Measurements from ENCODE around the gene NLN.
"Not testable (repeated sequence)": the region's sequence is repeated elsewhere in the genome, so short reads cannot be mapped to it uniquely, and the experiment has no call there.

NLN gene

DNA sequence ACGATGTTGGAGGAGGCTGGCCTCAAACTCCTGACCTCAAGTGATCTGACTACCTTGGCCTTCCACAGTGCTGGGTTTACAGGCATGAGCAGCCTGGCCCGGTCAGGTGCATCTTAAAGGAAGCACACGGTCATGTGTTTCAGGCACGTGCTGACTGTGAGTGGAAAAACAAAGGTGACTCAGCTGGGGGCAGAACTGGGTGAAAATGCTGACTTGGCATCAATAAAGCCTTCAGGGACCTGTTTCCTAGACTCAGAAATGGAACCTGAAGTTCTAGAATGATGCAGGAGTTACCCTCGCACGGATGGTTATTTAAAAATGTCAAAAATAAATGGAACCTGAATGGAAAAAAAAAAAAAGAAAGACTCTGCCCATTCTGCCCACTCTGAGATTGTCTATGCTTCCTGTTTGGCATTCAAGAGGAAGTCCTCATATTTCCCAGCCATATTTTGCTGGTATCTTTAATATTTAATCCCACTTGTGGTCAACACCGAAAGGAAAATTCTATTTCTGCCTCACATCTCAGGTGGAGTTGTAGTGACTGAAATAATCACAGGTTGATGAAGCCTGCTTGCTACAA is 12.3 kb downstream of the NLN start:
- DNase-seq: not testable (repeated sequence)

- DNase-seq: no peak
These were observed 12.9 kb downstream of the NLN start for GRCh38 chr5:65734921-65735320.

DNA sequence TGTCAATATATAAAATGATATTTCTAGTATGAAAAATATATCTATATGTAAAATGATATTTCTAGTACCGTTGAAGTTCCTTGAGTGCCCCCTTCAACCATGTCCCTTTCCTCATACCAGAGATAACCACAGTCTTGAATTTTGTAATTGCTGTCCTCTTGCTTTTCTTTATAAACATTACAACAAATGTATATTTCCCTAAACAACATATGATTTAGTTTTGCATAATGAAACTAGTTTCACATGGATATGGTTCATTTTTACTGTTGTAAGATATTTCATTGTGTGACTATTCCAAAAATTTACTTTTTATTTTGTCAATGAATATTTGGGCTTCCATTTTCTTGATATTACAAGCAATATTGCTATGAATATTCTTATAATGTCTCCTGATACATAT is 14.0 kb downstream of the NLN start:
- no peak for DNase-seq

DNA sequence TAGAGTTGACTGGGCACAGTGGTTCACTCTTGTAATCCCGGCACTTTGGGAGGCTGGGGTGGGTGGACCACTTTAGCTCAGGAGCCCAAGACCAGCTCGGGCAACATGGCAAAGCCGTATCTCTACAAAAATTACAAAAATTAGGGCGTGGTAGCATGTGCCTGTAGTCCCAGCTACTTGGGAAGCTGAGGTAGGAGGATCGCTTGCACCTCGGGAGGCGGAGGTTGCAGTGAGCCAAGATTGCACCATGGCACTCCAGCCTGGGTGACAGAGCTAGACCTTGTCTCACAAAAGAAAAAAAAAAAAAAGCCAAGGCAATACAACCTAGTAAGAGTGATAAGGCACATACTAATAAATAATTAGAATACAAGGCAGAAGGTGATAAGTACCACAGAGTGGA is 15.8 kb downstream of the NLN start:
- DNase-seq: no peak

- no peak for DNase-seq
These were observed 16.3 kb downstream of the NLN start for GRCh38 chr5:65738305-65738704.

DNA sequence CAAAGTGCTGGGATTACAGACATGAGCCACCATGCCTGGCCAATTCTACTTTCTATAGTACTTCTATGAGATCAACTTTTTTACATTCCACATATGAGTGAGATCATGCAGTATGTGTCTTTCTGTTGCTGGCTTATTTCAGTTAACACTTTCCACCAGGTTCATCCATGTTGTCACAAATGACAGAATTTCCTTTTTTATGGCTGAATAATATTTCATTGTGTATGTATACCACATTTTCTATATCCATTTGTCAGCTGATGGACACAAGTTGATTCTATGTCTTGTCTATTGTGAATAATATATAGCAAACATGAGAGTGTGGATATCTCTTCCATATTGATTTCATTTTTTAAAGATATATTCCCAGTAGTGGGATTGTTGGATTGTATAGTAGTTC is 17.2 kb downstream of the NLN start:
- DNase-seq: no peak

GRCh38 chr5:65742565-65743231 is 20.7 kb downstream of the NLN start:
- no peak for DNase-seq

DNA sequence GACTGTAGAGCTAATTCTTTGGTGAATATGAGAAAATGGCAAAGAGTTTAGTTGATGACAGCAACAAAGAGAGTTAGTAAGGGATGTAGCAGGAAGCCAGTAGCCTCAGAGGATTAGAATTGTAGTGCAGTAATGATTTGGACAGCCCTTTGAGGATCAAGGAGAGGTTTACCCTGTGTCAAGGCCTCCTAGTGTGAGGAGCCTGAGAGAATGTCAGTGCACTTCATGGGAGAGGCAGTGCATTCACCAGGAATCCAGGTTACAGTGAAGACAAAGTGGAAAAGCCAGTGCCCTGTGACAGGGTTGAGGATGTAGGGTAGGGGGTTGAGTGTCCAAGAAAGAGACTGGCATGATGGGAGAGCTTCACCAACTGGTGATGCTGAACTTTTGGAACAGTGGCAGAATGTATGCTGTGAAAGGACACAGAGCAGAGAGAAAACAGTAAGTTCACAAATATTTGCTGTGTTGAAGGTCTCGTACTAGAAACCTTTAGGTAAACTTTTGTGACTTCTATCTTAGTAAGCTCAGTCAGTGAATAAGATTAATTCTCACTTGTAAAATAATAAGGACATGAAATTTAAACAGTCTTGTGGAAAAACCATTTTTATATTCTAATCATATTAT is 27.3 kb downstream of the NLN start:
- DNase-seq: no peak

- no peak for DNase-seq
These were observed 28.0 kb downstream of the NLN start for GRCh38 chr5:65749956-65750355.

DNA sequence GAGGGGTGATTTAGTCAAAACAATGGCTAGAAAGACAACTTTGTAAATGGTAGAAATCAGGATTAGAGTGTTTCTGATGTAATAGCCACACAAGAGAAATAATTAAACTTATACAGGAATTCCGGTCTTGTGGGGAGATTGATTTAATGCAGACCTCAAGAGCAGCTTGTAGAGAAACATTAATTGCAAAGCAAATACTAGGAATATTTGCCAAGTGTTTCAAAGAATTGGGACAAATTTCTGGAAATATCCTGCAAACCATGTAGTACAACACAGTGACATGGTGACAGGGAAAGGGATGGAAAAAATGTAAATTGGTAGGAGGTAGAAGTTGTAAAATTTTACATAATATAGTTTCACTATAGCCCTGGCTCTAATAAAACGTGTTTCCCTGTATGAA is 28.9 kb downstream of the NLN start:
- DNase-seq: no peak

GRCh38 chr5:65753189-65753588 is 31.2 kb downstream of the NLN start:
- DNase-seq: no peak

DNA sequence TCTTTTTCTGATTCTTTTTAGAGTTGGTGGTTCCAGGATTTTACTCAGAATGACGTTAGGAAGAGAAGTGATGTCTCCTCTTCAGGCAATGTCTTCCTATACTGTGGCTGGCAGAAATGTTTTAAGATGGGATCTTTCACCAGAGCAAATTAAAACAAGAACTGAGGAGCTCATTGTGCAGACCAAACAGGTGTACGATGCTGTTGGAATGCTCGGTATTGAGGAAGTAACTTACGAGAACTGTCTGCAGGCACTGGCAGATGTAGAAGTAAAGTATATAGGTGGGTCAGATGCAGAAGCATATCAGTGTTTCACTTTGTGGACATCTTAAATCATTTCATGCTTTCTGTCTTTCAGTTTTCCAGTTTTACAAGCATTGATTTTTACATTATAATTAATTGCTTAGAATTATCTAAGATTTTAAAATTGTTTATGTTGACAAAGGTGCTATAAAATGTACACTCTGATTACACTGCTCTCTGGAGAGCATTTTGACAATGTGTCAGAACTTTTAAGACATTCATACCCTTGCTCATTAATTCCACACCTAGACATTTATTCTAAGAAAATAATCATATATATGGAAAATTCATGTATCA is 36.6 kb downstream of the NLN start:
- DNase-seq: no peak

DNA sequence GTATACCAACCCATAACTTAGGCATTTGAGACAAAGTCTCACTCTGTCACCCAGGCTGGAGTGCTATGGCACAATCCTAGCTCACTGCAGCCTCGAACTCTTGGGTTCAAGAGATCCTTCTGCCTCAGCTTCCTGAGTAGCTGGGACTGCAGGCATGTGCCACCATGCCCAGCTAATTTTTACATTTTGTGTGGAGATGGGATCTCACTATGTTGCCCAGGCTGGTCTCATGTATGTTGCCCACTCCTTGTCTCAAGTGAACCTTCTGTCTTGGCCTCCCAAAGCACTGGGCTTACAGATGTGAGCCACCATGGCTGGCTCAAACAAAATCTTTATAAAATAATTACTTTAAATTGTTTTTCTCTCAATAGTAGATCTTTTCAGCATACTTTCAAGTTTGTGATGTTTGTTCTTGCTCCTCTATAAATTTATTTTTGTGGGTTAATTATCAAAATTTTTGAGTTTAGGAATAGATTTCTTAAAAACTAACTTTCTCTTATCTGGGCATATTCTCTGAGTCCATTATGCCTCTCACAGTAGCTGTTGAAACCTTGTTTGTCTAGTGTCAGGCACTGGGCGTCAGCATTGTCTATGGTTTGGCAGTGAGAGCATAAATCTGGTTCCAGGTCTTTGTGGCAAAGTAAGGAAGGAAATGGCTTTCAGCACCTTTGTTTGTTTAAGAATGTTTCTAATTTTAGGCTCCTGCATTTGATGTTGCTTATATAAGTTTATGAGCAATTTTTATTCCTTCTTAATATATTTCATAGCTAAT is 38.7 kb downstream of the NLN start:
- no peak for DNase-seq

- DNase-seq: no peak
These were observed 40.2 kb downstream of the NLN start for GRCh38 chr5:65762234-65762633.

GRCh38 chr5:65765582-65765981 is 43.6 kb downstream of the NLN start:
- DNase-seq: no peak

DNA sequence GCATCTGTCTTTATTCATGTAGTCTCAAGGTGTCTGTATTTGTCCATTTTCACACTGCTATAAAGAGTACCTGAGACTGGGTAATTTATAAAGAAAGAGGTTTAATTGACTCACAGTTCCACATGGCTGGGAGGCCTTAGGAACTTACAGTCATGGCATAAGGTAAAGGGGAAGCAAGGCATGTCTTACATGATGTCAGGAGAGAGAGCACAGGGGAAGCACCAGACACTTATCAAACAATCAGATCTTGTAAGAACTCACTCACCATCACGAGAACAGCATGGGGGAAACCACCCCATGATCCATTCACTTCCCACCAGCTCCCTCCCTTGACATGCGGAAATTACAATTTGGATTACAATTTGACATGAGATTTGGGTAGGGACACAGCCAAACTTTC is 44.2 kb downstream of the NLN start:
- no peak for DNase-seq

- DNase-seq: no peak
These were observed 44.8 kb downstream of the NLN start for GRCh38 chr5:65766781-65767180.

GRCh38 chr5:65767565-65767964 is 45.6 kb downstream of the NLN start:
- no peak for DNase-seq

DNA sequence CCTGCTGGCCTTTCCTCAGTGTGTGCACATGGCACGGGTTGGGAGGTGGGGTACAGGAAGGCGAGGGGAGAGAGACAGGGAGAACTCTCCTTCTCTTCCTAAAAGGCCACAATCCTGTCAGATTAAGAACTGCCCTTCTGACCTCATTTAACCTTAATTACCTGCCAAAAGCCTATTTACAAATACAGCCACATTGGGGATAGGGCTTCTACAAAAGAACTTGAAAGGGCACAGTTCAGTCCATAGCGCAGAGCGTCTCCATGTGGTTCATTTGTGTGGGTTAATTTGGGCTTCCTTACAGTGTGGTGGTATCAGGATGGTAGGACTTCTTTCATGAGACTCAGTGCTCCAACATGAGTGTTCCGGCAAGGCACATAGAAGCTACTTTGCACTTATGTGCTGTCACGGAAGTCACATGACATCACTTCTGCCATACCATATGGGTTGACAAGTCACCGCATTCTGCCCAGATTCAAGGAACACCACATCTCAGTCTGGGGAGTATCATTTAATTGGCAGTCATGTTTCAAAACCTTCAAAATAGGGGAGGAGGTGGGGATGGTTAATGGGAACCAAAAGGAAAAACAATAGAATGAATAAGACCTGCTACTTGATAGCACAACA is 46.8 kb downstream of the NLN start:
- DNase-seq: no peak

DNA sequence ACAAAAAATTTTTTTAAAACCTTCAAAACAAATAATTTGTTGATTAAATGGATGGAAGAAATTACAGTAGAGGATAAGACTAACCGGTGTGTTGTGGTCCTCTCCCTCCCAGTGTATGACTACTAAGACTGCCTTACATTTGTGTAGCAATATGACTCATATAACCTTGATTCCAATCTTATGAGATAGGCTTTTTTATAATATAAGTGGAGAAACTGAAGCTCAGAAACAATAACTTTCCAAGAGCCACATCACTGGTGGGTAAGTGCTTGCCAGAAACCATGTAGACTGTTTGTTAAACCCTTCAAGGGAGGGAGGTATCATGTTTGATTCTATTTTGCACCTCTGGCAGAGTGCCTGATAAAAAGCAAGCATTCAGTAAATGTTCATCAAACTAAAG is 47.5 kb downstream of the NLN start:
- no peak for DNase-seq

DNA sequence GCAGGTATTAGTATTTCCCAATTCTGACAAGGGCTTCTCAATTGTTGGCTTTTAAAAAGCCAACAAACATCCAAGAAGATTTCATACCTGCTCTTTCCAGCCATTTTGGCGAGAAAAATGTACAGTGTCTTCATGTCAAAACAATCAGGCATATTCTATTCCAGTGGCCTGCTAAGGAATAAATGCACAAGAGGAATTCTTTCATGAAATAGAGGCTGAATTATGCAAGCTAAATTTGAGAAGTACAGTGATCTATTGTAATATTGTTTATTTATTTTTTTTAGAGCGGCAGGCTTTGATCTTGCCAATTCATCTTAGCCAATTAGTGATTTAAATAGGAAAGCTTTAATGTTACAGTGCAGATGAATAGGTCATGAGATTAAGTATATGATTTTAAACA is 49.3 kb downstream of the NLN start:
- DNase-seq: no peak

DNA sequence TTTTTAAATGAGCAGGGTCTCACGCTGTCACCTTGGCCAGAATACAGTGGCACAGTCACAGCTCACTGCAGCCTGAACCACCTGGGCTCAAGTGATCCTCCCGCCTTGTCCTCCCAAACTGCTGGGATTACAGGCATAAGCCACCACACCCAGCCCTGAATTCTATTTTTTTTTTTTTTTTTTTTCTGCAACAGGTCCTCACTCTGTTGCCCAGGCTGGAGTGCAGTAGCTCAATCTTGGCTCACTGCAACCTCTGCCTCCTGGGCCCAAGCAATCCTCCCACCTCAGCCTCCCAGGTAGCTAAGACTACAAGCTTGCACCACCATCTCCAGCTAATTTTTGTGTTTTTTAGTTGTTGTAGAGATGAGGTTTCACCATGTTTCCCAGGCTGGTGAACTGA is 51.0 kb downstream of the NLN start:
- DNase-seq: not testable (repeated sequence)

GRCh38 chr5:65774346-65774745 is 52.3 kb downstream of the NLN start:
- no peak for DNase-seq
